Ishikawa (cell line): ENCODE results near the gene SARDH.

Source experiments
- CREB1 ChIP-seq: IDR thresholded peaks from 2 replicates; pipeline ENCODE4 v1.6.1; 2012; ENCODE audit warnings: low read depth
- EP300 ChIP-seq: IDR thresholded peaks from 2 replicates; pipeline ENCODE4 v1.6.1; 2012; ENCODE audit warnings: borderline replicate concordance
- MAX ChIP-seq: IDR thresholded peaks from 2 replicates; pipeline ENCODE4 v1.6.1; 2012
- TAF1 ChIP-seq: IDR thresholded peaks from 2 replicates; pipeline ENCODE4 v1.6.1; 2012; ENCODE audit warnings: low read depth, mild to moderate bottlenecking
- TCF12 ChIP-seq: IDR thresholded peaks from 2 replicates; pipeline ENCODE4 v1.6.1; 2012; ENCODE audit warnings: low read depth
- USF1 ChIP-seq: IDR thresholded peaks from 2 replicates; pipeline ENCODE4 v1.6.1; 2012
- YY1 ChIP-seq: IDR thresholded peaks from 2 replicates; pipeline ENCODE4 v1.6.1; 2012; ENCODE audit warnings: low read depth
- TF ChIP-seq, protein P1 (sequence below): IDR thresholded peaks from 2 replicates; pipeline ENCODE4 v1.6.1; 2012; ENCODE audit warnings: low read depth, mild to moderate bottlenecking

DNA sequence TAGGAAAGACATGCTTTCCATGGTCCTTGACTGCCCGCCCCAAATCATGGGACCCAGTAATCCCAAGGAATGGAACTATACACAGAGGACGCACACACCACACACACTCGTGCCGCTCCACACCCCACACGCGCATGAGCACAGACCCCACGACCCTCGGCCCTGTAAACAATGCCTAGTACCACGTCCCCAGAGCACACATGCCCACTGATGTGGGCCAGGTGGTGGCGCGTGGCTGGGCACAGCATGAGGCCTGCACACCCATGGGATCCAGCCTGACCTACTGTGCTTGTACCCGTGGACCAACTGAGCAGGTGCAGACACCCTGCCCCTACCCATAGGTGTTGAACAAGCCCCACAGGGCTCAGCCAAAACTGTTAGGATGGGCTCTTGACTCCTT is 101.2 kb downstream of the SARDH start:
- no peak for TF ChIP-seq TAF1
- no peak for TF ChIP-seq TCF12
- no peak for TF ChIP-seq USF1
- TF ChIP-seq CREB1, result no peak
- TF ChIP-seq, protein P1, sequence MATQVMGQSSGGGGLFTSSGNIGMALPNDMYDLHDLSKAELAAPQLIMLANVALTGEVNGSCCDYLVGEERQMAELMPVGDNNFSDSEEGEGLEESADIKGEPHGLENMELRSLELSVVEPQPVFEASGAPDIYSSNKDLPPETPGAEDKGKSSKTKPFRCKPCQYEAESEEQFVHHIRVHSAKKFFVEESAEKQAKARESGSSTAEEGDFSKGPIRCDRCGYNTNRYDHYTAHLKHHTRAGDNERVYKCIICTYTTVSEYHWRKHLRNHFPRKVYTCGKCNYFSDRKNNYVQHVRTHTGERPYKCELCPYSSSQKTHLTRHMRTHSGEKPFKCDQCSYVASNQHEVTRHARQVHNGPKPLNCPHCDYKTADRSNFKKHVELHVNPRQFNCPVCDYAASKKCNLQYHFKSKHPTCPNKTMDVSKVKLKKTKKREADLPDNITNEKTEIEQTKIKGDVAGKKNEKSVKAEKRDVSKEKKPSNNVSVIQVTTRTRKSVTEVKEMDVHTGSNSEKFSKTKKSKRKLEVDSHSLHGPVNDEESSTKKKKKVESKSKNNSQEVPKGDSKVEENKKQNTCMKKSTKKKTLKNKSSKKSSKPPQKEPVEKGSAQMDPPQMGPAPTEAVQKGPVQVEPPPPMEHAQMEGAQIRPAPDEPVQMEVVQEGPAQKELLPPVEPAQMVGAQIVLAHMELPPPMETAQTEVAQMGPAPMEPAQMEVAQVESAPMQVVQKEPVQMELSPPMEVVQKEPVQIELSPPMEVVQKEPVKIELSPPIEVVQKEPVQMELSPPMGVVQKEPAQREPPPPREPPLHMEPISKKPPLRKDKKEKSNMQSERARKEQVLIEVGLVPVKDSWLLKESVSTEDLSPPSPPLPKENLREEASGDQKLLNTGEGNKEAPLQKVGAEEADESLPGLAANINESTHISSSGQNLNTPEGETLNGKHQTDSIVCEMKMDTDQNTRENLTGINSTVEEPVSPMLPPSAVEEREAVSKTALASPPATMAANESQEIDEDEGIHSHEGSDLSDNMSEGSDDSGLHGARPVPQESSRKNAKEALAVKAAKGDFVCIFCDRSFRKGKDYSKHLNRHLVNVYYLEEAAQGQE, result no peak
- TF ChIP-seq MAX, result no peak
- TF ChIP-seq EP300, result no peak
- TF ChIP-seq YY1, result no peak
